ENCODE data around the gene PIRT.
"Not testable (repeated sequence)": the region's sequence is repeated elsewhere in the genome, so short reads cannot be mapped to it uniquely, and the experiment has no call there.

The PIRT gene

DNA sequence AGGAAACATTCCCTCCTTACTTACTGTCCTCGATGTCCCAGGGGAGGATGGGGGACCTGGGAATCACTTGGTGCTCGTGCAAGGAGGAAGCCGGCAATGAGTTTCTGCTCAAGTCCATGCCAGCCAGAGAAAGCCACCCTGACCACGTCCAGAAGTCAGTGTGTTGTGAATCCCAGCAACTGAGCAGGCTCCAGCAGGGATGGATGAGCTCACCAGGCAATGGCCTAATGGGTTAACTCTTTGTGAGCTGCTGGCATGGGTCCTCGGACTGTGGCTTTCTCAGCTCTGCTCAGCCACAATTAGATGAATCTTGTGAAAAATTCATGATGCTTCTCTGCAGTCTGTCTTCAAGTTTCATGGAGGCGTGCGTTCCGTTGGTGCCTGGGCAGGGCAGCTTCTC, at the start of gene PIRT:
Gene PIRT, minus strand, starts transcription at position 167 of the 400 bp plus-strand sequence. CDS start 12,442 bp downstream, outside the sequence.
- peak in 6 of 14 donors; percentile 3 to 56 (median 19) for DNase-seq

DNA sequence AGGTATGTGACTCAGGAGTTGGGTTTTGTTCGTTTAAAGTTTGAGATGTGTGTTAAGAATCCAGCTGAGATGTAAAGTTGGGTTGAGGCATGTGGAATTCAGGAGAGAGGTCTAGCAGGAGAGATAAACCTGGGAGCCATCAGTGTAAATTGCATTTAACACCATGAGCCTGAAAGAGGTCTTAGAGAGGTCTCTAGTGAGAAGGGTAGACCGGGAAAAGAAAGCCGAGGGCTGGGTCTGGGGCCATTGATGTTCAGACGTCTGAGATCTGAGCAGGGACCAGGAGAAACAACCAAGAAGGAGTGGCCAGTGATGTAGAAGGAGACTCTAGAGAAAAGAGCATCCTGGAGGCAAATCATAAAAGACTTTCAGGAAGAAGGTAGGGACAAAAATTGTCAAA, 44.1 kb upstream of the PIRT start:
- no peak for DNase-seq

DNA sequence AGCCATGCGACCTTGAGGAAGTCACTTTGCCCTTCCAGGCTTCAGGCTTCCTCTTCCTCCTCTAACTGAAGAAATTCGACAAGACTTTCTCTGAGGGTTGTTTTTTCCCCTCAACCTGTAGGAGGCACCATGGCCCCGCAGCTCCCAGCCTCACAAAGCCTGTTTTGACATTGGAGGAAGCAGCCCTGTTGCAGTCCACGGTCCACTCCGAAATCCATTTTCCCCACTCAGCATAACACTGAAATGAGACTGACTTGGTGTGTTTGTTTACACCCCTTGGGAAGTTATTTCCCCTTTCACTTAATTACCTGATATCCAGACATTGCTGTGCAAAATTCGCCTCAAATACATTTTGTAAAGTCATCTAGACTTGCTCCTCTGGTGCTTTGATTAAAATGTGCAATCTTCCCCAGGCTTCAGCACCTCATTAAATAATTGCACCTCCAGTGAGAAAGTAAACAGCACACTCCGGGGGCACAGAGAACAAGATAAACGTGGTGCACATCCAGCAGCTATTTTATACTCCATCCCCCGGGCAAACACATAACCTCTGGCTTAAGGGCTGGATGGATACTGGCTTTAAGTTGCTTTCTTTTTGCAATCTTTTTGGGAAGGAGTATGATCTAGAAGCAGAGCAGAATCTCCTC, 41.4 kb upstream of the PIRT start:
- peak in 10 of 14 donors; percentile 1 to 41 (median 12) for DNase-seq

DNA sequence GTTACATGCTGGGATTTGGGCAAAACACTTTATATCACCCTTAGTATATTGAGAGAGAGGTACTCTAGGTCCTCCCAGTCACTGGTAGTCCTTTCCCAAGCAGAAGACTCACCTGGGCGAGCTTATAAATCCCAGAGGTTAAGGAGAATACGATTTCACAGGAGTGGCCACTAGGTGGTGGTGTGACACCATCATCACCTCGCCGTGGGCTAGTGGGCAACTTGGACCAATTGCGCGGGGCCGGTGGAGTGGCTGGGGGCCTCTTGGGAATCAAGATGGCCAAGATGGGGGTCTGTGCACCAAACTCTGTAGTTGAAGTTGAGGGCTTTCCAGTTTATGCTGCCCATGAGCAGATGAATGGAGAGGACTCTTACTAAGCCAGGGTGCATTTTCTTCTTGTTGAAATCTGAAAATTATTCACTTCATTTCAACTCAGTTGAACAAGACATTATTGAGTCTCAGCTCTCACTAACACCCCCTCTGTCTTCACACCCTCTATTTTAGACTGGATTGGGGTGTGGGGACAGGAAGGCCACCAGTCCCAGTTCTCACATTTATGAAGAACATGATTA, 38.2 kb upstream of the PIRT start:
- DNase-seq: peak in 8 of 14 donors; percentile 3 to 46 (median 8)

DNA sequence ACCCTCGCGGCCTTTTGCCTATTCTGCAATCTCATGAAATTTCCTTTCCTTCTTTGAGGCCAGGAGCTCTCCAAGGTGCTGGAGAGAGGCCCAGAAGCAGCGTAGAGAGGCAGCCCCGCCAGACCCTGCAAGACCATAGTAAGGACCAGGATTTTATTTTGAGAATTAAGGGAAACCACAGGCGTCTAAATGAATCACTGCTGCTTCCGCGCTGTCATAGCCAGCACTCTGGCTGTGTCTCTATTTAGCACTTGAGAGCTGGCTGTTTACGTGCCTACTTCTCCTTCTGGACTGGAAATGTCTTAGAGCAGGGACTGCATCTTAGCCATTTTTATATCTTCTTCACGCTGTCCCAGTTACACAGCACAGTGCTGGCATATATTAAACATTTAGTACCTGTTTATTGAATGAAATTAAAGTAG, 37.6 kb upstream of the PIRT start:
- peak in 6 of 14 donors; percentile 3 to 26 (median 10) for DNase-seq

DNA sequence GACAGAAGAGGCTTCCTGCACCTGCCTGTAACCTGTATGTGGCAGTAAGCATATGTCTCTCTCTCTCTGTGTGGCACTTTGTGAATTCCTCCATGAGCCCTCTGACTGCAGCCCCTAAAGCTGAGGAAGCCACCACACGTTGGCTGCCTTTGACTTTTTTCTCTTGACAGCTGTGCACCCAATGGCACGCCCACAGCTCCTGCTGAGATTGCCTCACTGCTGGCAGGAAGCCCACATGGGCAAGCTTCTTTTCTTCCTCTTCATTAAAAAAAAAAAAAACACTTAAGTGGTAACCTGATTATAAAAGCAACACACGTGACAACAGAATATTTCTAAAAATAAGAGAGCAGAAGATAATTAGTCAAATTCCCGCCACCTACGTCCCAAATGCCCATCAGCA, 34.0 kb upstream of the PIRT start:
- no peak for DNase-seq

DNA sequence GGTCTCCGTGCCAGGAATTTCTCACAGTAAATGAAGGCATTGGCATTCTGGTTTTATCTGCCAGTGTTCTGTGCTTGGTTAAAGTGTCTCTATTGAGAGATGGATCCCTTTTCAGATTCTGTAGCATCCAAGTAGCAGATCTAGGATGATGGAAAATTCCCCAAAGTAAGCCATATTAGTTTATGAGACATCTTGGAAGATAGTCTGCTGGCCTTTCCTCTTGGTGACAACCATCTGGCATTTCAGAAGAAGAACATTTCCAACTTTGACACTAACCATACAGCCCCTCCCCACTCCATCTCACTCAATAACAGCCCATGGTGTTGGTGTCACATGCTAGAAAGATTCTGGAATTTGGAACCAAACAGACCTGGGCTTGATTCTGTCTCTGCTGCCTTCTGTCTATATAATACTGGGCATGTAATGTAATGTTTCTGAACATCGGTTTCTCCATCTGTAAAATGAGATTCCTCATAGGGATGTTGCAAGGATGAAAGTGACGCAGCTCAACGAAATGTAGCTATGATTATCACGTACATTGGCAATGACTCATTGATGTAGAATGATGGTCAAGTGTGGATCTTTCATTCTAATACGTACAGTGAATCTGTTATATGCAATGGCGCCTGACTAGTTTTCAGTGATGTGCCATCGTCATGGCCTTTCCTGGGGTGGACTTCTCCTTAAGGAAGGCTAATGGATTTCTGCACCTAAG, 32.6 kb upstream of the PIRT start:
- DNase-seq: no peak

DNA sequence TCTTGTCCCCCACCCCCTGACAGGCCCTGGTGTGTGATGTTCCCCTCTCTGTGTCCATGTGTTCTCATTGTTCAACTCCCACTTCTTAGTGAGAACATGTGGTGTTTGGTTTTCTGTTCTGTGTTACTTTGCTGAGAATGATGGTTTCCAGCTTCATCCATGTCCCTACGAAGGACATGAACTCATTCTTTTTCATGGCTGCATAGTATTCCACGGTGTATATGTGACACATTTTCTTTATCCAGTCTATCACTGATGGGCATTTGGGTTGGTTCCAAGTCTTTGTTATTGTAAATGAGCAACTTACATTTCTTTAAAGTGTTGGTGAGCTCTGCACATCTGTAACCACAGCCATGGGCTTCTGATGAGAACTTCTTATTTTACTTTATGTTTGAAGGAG, 30.9 kb upstream of the PIRT start:
- DNase-seq: not testable (repeated sequence)

DNA sequence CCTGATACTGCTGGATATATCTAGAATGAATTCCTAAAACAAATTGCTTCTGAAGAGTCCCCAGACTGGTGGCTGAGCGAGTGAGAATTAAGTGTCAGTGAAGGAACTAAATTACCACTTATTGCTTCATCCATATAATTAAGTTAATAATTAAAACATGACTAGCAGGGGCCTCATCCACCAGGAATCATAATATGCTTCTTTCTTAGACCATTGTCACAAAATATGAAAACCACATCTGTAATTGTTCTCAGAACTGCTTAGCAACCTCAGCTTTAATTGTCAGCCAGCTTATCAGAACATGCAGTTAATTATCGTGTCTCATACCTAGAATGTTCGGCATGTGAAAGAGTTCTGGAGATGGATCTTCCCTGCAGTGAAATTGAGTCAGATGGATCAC, 21.2 kb upstream of the PIRT start:
- DNase-seq: no peak

DNA sequence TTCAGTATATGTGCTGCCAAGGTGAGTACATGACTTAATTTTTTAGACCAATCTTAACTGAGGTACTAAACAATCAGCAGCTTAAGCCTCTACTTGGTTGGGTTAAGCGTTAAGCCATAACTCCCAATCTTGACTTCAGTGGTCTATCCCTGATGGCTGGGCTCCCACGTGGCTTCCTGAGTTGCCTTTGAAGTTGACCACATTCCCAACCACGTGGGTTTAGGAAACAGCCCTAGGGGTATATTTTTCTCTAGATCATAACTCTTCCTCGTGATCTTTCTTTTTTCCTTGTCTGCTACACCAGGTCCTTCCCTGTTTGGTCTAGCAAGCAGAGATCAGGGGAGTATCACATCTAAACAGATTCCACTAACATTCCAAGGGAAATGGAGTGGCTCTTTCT, 20.1 kb upstream of the PIRT start:
- no peak for DNase-seq

DNA sequence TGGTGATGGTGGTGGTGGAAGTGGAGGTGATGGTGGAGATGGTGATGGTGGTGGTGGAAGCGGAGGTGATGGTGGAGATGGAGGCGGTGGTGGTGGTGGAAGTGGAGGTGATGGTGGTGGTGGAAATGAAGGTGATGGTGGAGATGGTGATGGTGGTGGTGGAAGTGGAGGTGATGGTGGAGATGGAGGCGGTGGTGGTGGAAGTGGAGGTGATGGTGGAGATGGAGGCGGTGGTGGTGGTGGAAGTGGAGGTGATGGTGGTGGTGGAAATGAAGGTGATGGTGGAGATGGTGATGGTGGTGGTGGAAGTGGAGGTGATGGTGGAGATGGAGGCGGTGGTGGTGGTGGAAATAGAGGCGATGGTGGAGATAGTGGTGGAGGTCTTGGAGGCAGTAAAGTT, 8.7 kb upstream of the PIRT start:
- not testable (repeated sequence) for DNase-seq

DNA sequence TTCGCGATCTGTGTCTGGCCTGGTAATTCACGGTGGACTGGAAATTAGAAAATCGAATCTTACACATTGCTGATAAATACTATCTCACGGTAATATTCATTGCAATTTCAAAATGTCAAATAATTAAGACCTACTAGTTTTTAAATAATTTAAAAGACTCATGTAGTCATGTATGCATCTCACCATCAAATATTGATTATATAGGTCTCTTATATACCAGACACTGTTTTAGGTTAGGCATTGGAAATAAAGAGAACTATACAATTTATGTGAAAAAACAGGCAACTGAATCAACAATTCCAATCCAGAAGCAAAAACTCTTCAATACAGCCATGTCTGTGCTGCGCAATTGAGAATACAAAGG, 7.5 kb upstream of the PIRT start:
- DNase-seq: no peak

DNA sequence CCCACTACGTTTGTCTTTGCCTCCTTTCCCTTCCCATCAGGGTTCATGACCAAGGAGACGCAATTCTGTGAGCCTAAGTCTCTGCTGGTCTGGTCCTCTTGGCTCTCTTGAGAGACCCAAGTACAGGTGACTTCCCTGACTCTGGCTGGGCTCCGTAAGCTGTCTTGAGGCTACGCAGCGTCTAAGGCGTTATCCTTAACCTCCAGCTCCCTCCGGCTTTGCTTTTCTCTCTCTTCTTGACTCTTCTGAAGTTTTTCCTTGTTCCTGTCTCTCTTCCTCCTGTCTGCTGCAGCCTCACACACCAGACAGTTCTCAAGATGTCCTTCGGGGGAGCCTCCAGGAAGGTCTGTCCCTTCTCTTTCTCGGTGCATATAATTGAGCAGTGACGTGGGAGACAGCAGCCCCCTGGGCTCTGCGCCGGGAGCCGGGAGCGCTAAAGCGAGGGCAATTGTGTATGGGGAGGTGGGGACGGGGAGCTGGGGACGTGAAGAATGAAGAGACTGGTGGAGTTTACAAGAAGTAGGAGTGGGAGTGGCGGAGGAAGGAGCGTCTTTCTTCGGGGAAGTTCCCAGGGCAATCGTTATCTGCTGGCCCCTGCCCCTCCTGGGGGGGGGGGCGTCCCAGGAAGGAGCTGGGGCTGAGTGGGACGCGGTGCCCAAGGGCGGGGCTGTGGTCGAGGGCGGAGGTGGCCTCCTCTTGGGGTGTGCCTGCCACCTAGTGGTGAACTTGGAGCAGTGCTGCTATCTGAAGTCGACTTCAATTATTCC, 6.9 kb upstream of the PIRT start:
- DNase-seq: peak in 10 of 14 donors; percentile 11 to 70 (median 34)

DNA sequence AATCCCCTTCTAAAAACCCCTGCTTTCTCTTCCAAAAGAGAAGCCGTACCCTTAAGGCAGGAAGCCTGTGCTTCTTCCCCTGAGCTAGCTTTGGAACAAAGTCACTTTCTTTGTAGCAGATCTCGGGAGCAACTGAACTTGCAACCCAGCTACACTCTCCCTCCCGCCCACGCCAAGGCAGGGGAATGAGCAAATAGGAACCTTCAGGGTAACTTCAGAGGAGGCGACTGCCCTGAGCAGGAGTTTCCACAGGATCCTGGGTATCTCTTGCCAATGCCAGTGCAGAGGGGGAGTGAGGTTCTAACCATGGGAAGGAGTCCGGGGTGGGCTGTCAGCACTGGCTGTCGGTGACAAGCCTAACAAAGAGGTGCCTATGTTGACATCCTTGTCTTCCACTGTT, 5.9 kb upstream of the PIRT start:
- peak in 4 of 14 donors; percentile 11 to 47 (median 34) for DNase-seq

DNA sequence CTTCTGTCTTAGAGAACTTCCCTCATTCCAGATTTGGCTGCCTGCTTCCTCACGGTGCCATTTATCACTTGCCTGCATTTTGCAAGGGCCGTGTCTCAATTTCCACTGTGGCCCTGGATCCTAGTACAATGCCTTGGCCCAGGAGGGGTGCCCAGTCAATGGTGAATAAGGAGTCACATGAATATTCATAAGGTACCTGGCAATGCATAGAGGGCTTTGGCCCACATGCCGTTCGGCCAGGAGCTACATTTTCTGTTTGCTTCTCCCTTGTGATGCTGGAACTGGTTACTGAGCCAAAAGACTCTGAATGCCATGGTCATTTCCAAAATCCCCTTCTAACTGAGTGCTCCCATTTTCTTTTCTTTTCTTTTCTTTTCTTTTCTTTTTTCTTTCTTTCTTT, 4.8 kb upstream of the PIRT start:
- DNase-seq: peak in 9 of 14 donors; percentile 4 to 85 (median 54)

DNA sequence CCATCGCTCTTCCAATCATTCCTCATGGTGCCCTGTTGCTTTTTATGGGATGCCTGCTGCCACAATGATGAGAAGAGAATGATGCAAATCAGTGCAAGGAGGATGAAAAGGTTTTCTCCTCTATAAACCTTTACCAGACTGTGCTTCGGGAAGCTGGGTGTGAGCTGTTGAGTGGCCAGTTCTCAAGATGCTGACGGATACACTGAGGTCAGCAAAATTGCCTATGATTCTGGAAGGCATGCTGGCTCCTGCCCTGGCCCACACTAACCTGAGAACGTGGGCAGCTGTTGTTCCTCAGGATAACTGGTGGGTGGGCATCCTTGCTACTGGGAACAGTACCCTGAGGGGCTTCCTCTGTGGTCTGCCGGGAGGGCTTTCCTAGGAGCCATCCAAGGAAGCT, 795 bp upstream of the PIRT start:
- no peak for DNase-seq

DNA sequence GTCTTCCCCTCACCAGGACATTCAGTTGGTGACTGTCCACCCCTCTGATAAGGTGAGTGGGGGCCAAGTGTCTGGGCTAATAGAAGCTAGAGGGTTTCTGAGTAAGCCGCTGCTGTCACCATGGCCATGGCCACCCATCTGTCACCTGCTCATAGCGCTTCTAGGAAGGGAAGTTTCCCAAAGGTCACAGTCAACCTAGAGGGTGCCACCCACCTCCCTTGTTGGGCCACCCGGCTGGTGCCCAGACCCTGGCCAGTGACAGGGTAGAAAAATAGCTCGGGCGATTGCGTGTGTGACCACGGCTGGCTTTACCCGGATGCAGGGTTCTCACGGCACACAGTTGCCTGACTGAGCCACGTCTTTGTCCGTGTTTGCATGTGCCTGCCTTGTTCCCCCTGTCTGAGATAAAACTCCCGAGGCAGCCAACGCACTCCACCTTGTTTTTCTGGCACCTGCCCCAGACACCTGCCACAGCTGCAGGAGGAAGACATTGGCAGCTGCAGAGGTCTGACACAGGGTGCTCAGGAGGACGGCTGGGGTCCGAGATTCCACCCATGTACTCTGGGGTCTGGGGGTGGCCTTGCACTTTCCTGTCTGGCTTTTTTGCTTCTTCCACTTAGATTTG, 809 bp downstream of the PIRT start:
- DNase-seq: peak in 2 of 14 donors; percentile 17 to 34

DNA sequence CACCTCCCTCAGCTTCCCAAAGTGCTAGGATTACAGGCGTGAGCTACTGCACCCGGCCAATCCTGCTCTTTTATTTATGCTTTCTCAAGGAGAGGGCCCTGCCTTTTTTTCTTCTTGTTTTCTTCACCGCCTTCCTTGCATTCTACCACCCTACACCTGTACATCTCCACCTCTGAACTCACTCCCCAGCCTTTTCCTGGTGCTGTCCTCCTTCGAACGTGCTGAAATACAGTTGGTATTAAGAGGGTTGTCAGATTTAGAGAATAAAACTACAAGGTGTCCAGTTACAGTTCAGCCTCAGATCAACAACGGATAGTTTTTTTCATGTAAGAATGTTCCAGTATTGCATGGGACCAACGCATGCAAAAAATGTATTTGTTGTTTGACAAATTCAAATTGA, 1.7 kb downstream of the PIRT start:
- DNase-seq: no peak

DNA sequence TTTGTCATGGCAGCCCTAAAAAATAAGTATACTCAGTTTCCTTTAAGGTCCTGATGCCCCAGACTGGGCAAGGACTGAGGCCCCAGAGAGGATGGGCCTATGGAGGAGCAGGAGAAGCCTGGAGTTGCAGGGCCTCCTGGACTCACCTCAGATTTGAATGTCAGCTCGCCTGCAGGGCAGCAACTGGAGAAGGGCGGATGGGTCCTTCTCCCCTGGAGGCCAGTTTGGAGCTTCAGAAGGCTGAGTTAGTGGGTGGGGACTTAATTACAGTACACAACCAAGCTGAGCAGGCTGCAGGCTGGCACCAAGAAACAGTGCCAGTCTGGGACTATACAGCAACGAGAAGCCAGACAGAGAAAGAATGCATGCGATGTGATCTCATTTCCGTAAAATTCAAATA, 6.2 kb downstream of the PIRT start:
- no peak for DNase-seq

DNA sequence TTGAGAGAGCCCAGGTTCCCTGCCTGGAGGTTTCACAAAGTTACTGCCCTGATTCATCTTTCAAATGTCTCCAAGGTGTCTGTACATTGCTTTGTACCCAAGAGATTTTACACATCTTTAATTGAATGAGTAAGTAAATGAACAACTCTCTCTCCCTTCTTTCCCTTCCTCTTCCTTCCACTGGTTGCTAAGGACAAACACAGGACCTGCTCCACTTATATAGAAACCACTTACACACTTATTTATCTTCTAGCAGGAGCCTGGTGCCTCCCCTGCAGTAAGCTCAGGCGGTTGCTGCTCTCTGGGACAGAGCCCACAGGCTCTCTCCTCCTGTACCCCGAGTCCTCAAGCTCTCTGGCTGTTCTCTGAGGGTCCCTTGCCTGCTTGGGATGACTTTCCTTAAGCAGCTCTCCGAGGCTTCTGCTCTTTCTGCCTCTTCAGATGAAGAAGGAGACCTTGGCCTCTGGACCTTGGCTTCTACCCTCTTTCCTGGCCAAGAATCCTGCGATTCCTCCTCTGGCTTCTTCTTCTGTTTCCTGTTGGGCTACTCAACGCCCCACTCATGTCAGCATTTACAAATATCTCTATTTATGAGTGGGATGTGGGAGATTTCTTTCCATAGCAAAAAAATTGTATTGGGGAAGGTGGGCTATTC, 9.9 kb downstream of the PIRT start:
- no peak for DNase-seq

DNA sequence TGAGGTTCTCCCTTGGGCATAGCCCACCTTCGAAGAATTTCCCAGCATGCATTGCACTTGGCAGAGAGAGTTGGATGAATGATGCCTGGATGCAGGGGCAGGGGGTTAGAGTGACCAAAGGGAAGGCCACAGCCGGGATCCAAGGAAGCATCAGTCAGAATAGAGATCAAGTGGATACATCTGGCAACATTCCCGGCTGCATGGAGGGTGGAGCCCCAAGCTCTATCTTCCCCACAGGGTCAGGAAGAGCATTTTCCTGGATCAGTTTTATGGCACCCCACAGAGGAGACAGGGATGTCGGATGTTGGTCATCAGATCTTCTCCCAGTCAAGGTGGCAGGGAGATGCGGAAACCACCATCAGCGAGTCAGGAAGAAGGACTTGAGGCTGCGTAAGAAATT, 13.0 kb downstream of the PIRT start:
- no peak for DNase-seq

DNA sequence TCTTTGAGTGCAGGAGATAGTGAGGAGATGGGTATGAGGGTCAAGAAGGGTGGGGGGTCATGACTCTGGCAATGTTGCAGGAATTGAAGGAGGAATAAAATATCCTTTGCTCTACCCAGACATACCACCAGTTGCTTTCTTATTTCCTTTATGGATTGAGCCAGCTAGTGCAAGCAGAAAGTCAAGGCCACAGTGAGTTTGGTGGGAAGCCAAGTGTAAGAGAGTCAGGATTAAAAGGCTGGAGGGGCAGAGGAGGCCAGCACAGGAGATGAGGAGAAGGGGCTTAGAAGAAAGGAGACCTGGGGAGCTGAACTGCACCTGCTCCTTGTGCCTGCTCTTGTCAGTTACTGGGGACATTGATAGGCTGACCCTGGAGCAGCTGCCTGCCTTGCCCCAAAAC, 16.1 kb downstream of the PIRT start:
- no peak for DNase-seq

Data from C1 segment of cervical spinal cord (tissue), 14 donors.